Upper lobe of right lung (tissue), 1 donor: ENCODE measurements around the gene SH3BGRL2. TPM values are rescaled to one million over a fixed set of nuclear protein-coding genes. Genes with fewer than 3 reads are reported as not detected.
"Not testable (repeated sequence)": the region's sequence is repeated elsewhere in the genome, so short reads cannot be mapped to it uniquely, and the experiment has no call there.

Experiments
- ATAC-seq: fragments of 200-7000 bp; cut with Tn5 transposase; one replicate; pipeline ENCODE4 v1.9.1; 2020; ENCODE audit warnings: mild to moderate bottlenecking, moderate library complexity
- DNase-seq: peaks from one replicate; pipeline ENCODE4 v3.0.0-alpha.2; 2020
- H3K27ac ChIP-seq: fragments of 200-600 bp; one replicate; pipeline ENCODE4 v1.8.0; 2022
- H3K27me3 ChIP-seq: fragments of 200-600 bp; one replicate; pipeline ENCODE4 v1.8.0; 2022; ENCODE audit warnings: mild to moderate bottlenecking
- H3K36me3 ChIP-seq: fragments of 200-600 bp; one replicate; pipeline ENCODE4 v1.8.0; 2022
- H3K4me1 ChIP-seq: fragments of 200-600 bp; one replicate; pipeline ENCODE4 v1.8.0; 2022
- H3K4me3 ChIP-seq: fragments of 200-600 bp; one replicate; pipeline ENCODE4 v1.8.0; 2022; ENCODE audit warnings: mild to moderate bottlenecking
- H3K9me3 ChIP-seq: fragments of 200-600 bp; one replicate; pipeline ENCODE4 v1.8.0; 2022
- CTCF ChIP-seq: fragments of 200-600 bp; IDR thresholded peaks from one replicate; pipeline ENCODE4 v1.8.0; 2022; ENCODE audit warnings: antibody characterized with exemption
- intact Hi-C: fragments of 100-400 bp; cut with DNase I; formaldehyde crosslinking; loops from one replicate; pipeline ENCODE4 v1.11.0; 2022
- total RNA-seq: library from RNA; stranded (reverse); fragmentation: NEBNext Ultra II Directional; extraction: Animal tissue kit (Norgen Biotek cat#: 25700); gene quantifications from one replicate; pipeline ENCODE4 v1.2.1, GENCODE V29; 2021
- donor health status: DM: no; HTN: yes; CAD: no; lungs with severe emphysema.

Gene SH3BGRL2
- total RNA-seq, 1 donor from 2014 or later: 33.9 TPM

GRCh38 chr6:79649016-79649415 is 17.9 kb downstream of the SH3BGRL2 start:
- H3K4me3 ChIP-seq: no peak overlapping the region
- H3K4me1 ChIP-seq: no peaks in the 10 kb centered on the region
- H3K27ac ChIP-seq: no peak overlapping the region
- ATAC-seq (no peak), DNase-seq (no peak)
- TF ChIP-seq CTCF: no peak
- no peaks in the 10 kb centered on the region for H3K27me3 ChIP-seq
- no peaks in the 10 kb centered on the region for H3K9me3 ChIP-seq
- intact Hi-C loops: no loop called here
- no peaks in the 10 kb centered on the region for H3K36me3 ChIP-seq

- intact Hi-C loops: no loop called here
- H3K27me3 ChIP-seq: no peaks in the 10 kb centered on the region
- no peak for DNase-seq
- no peaks in the 10 kb centered on the region for H3K9me3 ChIP-seq
- no peak overlapping the region for H3K4me3 ChIP-seq
- no peak for TF ChIP-seq CTCF
- no peaks in the 10 kb centered on the region for H3K36me3 ChIP-seq
- no peak overlapping the region for H3K27ac ChIP-seq
- H3K4me1 ChIP-seq: no peaks in the 10 kb centered on the region
- no peak for ATAC-seq
Measured at GRCh38 chr6:79650950-79651349, 19.8 kb downstream of the SH3BGRL2 start.

- Histone ChIP-seq H3K9me3 (no peaks in the 10 kb centered on the region), H3K27me3 (no peaks in the 10 kb centered on the region), H3K4me1 (no peaks in the 10 kb centered on the region), H3K4me3 (no peak overlapping the region), H3K27ac (no peak overlapping the region), H3K36me3 (no peaks in the 10 kb centered on the region)
- TF ChIP-seq CTCF: no peak
- ATAC-seq (no peak), DNase-seq (no peak)
- intact Hi-C loops: no loop called here
Measured at GRCh38 chr6:79656134-79656533, 25.0 kb downstream of the SH3BGRL2 start.

GRCh38 chr6:79657238-79657637 is 26.1 kb downstream of the SH3BGRL2 start:
- no peak for ATAC-seq

GRCh38 chr6:79663655-79664054 is 32.5 kb downstream of the SH3BGRL2 start:
- DNase-seq (peak; percentile 72), ATAC-seq (peak; percentile 51)
- H3K27ac ChIP-seq, H3K36me3 ChIP-seq, H3K4me3 ChIP-seq, H3K27me3 ChIP-seq, H3K9me3 ChIP-seq, intact Hi-C loops, H3K4me1 ChIP-seq: not testable (repeated sequence)

More at GRCh38 chr6:79657238-79657637, 26.1 kb downstream of the SH3BGRL2 start:
- no peaks in the 10 kb centered on the region for H3K36me3 ChIP-seq
- no peak overlapping the region for H3K4me3 ChIP-seq
- intact Hi-C loops: no loop called here
- TF ChIP-seq CTCF: no peak
- no peaks in the 10 kb centered on the region for H3K9me3 ChIP-seq
- DNase-seq: no peak
- no peaks in the 10 kb centered on the region for H3K4me1 ChIP-seq
- no peaks in the 10 kb centered on the region for H3K27me3 ChIP-seq
- no peak overlapping the region for H3K27ac ChIP-seq

GRCh38 chr6:79665725-79666551 is 34.8 kb downstream of the SH3BGRL2 start:
- peaks cover 7% of the 10 kb centered on the region for H3K4me1 ChIP-seq
- no peak for TF ChIP-seq CTCF
- H3K4me3 ChIP-seq: no peak overlapping the region
- H3K9me3 ChIP-seq: no peaks in the 10 kb centered on the region
- no peaks in the 10 kb centered on the region for H3K27me3 ChIP-seq
- DNase-seq (no peak), ATAC-seq (peak; percentile 39)
- H3K27ac ChIP-seq: no peak overlapping the region
- intact Hi-C loops: no loop called here
- H3K36me3 ChIP-seq: no peaks in the 10 kb centered on the region
